Measurements from ENCODE around the gene SHMT2. TPM values are rescaled to one million over a fixed set of nuclear protein-coding genes. Genes with fewer than 3 reads are reported as not detected.

SHMT2 gene
- total RNA-seq, 1 experiment from 2014 or later, result 280 TPM

DNA sequence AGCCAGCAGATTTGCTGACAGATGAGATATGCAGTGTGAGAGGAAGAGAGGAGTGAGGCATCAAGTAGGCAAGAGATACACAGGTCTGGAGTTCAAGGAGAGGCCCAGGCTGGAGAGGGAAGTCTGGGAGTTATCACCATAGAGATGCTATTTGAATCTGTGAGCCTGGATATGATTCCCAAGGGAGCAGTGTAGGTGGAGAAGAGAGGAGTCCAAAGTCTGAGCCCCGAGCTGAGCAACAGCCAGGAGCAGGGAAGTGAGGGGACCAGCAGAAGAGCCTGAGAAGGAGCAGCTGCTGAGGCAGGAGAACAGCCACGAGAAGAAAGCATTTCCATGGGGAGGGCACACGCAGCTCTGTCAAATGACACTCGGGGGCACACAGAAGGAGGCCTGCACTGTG, 33.1 kb upstream of the SHMT2 start:
- no peaks in the 10 kb centered on the region for H3K9me2 ChIP-seq (ENCODE audit: insufficient read depth)
- CTCF ChIA-PET, result no interaction called here

DNA sequence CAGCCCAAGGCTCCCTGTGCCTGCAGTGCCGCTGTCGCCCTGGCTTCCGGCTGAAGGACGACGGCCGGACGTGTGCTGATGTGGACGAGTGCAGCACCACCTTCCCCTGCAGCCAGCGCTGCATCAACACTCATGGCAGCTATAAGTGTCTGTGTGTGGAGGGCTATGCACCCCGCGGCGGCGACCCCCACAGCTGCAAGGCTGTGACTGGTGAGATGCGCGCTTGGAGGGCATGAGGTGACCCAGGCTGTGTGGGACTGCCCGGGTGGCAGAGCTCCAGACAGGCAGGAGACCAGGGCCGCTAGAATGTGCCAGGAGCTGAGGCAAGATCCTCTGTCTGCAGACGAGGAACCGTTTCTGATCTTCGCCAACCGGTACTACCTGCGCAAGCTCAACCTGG, 32.6 kb upstream of the SHMT2 start:
- Histone ChIP-seq H3K36me3 (ENCODE audit: control insufficient read depth in 1 of 2, insufficient read depth in 2 of 2, low read length in 2 of 2) (no peaks in the 10 kb centered on the region; a peak in 1 of 4 replicates), H3K4me3 (replicated peaks in 1 of 2; ENCODE audit: low read depth in 1 of 2, low read length in 2 of 2) (no peak overlapping the region), H3K4me1 (ENCODE audit: control insufficient read depth in 1 of 2, insufficient read depth in 2 of 2, low read length in 2 of 2) (no peaks in the 10 kb centered on the region), H3K4me2 (ENCODE audit: low read length) (no peak overlapping the region), H2AFZ (ENCODE audit: low read depth, low read length, poor library complexity, severe bottlenecking) (no peak overlapping the region), H3K27ac (ENCODE audit: low read depth, low read length) (no peak overlapping the region), H3K9me3 (ENCODE audit: control insufficient read depth in 1 of 2, insufficient read depth in 1 of 2, low read depth in 1 of 2, low read length in 2 of 2) (no peaks in the 10 kb centered on the region), H4K20me1 (ENCODE audit: insufficient read depth) (no peaks in the 10 kb centered on the region), H3K9ac (ENCODE audit: low read length) (no peak overlapping the region), H3K27me3 (ENCODE audit: insufficient read depth, low read length) (no peaks in the 10 kb centered on the region), H3K79me2 (ENCODE audit: insufficient read depth, low read length) (no peaks in the 10 kb centered on the region), H3K9me2 (ENCODE audit: insufficient read depth) (no peaks in the 10 kb centered on the region)
- no peak for ATAC-seq
- intact Hi-C loops (cut with micrococcal nuclease), result no loop called here
- POLR2A ChIA-PET, result no interaction called here
- BruUV-seq (replicated peaks), result no TSS peak
- CTCF ChIA-PET, result no interaction called here
- TF ChIP-seq SP1 (IDR thresholded peaks at IDR 0.05; ENCODE audit: low read depth) (no peak), YY1 (IDR thresholded peaks at IDR 0.05; ENCODE audit: extremely low read depth, insufficient replicate concordance, low read depth, low read length) (no peak), EZH2 (IDR thresholded peaks at IDR 0.05) (no peak)
- RAD21 ChIA-PET (ENCODE audit: low non-redundant PET in 1 of 2, low total read pairs in 2 of 2, uncharacterized antibody in 2 of 2, unreplicated experiment in 2 of 2), result interaction anchor here in 1 of 2 experiments (0.6 kb wide), 1 partner anchor 54 kb away, joined by 5 read pairs; the partner anchor contains the start of gene STAC3
- DNase-seq (ENCODE audit: low read depth, low spot score), result no peak

More for the DNA sequence above, 33.1 kb upstream of the SHMT2 start:
- H4K20me1 ChIP-seq (ENCODE audit: insufficient read depth), result no peaks in the 10 kb centered on the region
- intact Hi-C loops (cut with micrococcal nuclease), result no loop called here
- H3K4me2 ChIP-seq (ENCODE audit: low read length), result no peak overlapping the region
- H3K9me3 ChIP-seq (ENCODE audit: control insufficient read depth in 1 of 2, insufficient read depth in 1 of 2, low read depth in 1 of 2, low read length in 2 of 2), result no peaks in the 10 kb centered on the region
- H2AFZ ChIP-seq (ENCODE audit: low read depth, low read length, poor library complexity, severe bottlenecking), result no peak overlapping the region
- ATAC-seq (no peak), DNase-seq (ENCODE audit: low read depth, low spot score) (no peak)
- H3K27ac ChIP-seq (ENCODE audit: low read depth, low read length), result no peak overlapping the region
- peaks cover 0 to 1% of the 10 kb centered on the region in 2 experiments; a peak in 2 of 4 replicates for H3K36me3 ChIP-seq (ENCODE audit: control insufficient read depth in 1 of 2, insufficient read depth in 2 of 2, low read length in 2 of 2)
- no TSS peak for BruUV-seq (replicated peaks)
- ChIA-PET RAD21 (ENCODE audit: low non-redundant PET in 1 of 2, low total read pairs in 2 of 2, uncharacterized antibody in 2 of 2, unreplicated experiment in 2 of 2) (interaction anchor here in 1 of 2 experiments (0.6 kb wide), 1 partner anchor 54 kb away, joined by 5 read pairs; the partner anchor contains the start of gene STAC3), POLR2A (no interaction called here)
- H3K4me1 ChIP-seq (ENCODE audit: control insufficient read depth in 1 of 2, insufficient read depth in 2 of 2, low read length in 2 of 2), result no peaks in the 10 kb centered on the region
- no peaks in the 10 kb centered on the region for H3K79me2 ChIP-seq (ENCODE audit: insufficient read depth, low read length)
- no peaks in the 10 kb centered on the region for H3K27me3 ChIP-seq (ENCODE audit: insufficient read depth, low read length)
- H3K4me3 ChIP-seq (replicated peaks in 1 of 2; ENCODE audit: low read depth in 1 of 2, low read length in 2 of 2), result no peak overlapping the region
- H3K9ac ChIP-seq (ENCODE audit: low read length), result no peak overlapping the region
- TF ChIP-seq EGR1 (IDR thresholded peaks at IDR 0.05; ENCODE audit: low read depth), result no peak
- TF ChIP-seq EZH2phosphoT487 (IDR thresholded peaks at IDR 0.05; ENCODE audit: borderline replicate concordance), result no peak
- no peak for TF ChIP-seq TCF7L2 (IDR thresholded peaks at IDR 0.05; ENCODE audit: borderline replicate concordance, extremely low read depth, insufficient read depth, insufficient read length)
- TF ChIP-seq SP1 (IDR thresholded peaks at IDR 0.05; ENCODE audit: low read depth), result no peak
- TF ChIP-seq CEBPB (IDR thresholded peaks at IDR 0.05; ENCODE audit: low read depth), result no peak
- TF ChIP-seq ELF1 (IDR thresholded peaks at IDR 0.05; ENCODE audit: borderline replicate concordance, low read depth), result no peak
- TF ChIP-seq CBX3 (IDR thresholded peaks at IDR 0.05; ENCODE audit: low read depth), result no peak
- TF ChIP-seq FOSL1 (IDR thresholded peaks at IDR 0.05; ENCODE audit: low read depth), result no peak
- no peak for TF ChIP-seq POLR2A (IDR thresholded peaks at IDR 0.05; ENCODE audit: borderline replicate concordance, extremely low read depth, insufficient read depth, insufficient read length)
- no peak for TF ChIP-seq ZFX (IDR thresholded peaks at IDR 0.05)
